GM10847 (cell line): ENCODE measurements around the gene SSTR3.

ENCODE experiments used
- POLR2A ChIP-seq: IDR thresholded peaks from 2 replicates; pipeline ENCODE4 v1.6.1; 2011; ENCODE audit not compliant: insufficient read length; ENCODE audit errors: extremely low read depth

Gene SSTR3

DNA sequence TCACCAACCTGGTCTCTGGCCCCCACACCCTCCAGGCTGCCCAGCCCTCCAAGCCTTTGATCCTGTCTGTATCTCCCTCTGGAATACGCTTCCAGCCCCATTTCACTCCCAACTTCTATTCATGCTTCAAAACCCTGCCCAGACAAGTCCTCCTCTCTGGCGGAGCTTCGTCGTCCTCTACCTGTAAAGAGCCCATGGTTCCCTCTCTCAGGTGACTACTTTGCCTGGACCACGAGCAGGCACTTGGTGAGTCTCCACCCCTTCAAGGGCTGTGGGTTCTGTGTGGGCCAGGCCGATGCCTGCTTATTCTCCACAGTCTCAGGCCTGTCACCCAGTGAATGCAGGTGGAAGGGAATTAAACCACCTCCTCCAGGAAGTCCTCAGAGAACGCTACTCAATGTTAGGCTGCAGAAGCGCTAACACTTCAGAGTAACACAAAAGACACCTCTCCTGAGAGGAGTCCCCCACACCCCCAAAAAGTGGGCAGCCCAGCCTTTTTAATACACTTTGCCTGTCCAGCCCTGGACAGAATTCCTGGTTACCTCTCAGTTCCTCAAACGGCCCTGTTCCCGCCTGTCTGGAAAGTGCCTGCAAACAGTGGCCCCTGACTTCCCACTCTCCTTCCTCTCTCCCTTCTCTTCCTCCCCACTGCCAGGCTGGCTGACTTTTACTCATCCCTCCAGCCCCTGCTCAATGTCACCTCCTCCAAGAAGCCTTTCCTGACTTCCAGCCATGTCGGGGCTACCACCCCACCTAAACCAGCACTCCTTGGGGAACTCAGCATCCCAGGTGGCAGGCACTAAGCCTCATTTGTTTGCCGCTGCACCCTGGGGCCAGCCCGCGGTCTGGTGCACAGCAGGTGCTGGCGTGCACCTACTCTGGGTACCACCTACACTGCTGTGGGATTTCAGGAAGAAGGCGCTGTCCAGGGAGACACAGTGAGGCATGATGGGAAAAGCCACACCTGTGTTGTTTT is 22.7 kb upstream of the SSTR3 start:
- TF ChIP-seq POLR2A = no peak

DNA sequence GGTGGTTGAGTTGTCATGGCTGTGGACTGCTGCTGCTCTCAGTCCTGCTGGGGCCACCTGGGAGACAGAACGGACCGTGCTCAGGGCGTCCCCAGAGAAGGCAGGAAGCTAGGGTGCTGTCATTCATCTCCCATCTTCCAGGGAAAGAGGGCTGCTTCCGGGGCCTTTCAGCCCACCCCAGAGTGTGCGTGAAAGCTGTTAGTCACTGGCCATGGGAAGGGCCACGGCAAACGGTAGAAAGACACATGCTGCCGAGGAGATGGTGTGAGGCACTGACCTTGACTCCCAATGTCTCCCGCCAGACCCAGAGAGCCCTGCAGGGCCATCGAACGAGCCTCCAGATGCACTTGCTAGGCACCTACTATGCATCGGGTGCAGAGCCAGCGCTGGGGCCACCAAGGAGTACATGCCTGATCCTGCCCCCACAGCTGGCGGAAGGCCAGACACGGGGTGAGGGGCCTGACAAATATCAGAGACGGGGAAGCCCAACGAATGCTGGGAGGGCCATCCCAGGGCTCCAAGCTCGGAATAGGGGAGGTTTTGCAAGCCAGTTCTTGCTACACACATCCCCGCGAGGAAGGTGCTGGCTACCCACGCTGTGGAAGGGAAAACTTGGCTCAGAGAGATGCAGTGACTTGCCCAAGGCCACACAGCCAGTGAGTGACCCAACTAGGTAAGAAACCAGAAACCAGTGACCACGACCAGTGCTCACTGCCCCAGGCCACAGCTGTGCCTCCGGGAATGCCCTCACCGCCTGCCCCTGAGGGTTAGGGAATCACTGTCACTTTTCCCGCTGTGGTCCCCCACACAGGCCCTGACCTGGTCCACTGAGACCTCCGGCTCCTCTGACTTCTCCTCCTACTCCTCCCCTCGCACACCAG is 21.7 kb upstream of the SSTR3 start:
- no peak for TF ChIP-seq POLR2A

DNA sequence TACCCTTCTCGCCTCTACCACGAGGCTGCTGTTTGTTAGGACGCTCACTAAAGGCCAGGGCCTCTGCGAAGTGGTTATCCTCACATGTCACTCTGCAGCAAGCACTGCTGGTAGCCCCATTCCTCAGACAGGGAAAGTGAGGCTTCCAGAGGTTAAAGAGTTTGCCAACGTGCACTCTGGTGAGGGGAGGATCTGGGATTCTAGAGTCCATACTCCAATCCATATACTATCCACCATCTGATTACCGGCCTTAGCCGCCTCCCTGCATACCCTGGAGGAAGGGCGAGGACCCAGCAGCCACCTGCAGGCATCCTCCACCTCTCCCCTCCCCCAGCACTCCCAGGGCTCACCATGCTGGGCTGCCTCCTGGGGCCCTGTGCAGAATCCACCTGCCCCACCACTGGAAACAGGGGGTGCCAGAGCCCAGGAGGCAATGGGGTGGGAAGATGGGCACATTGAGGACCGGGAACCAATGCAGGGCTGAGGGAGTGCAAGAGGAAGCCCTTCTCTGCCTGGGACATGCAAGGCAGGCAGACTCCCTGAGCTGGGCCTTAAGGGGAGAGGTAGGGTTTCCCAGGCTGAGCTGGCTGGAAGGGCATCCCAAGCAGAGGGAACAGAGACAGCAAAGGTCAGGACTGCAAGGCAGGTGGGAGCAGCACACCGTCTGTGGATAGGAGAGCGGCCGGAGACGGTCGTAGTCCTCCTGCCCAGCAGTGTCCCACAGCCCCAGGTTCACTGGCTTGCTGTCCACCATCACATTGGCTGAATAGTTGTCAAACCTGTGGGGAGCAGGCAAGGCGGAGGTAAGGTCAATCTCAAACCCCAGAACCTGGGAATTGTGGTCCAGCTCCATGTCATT is 20.1 kb upstream of the SSTR3 start:
- no peak for TF ChIP-seq POLR2A

DNA sequence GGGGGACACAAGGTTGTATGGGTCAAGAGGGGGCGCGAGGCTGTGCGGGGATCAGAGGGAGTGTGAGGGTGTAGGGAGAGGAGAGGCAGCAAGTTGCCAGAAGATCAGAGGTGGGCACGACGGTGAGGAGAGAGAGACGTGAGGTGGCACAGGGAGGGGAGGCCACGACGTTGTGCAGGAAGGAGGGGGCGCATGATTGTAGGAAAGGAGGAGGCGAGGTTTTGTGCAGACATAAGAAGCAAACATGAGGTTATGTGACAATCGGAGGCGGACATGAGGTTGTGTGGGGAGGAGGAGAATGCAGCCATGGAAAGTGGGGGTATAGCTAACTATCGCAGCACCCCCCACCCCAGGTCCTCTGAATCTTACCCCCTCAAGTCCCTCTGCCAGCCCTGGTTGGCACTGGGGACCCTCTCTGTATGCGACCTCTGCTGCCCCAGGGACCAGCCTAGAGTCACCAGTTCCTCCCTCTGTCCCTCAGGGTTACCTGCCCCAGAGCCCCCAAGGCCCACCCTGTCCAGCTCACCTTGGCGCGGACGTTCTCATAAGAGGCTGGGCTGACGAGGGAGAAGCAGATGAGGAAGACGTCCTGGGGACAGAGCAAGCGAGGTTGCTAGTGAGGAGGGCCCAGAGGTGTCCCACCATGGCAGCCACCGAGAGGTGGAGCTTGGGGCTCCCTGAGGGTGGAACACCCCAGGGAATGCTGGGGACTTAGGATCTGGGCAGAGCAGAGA is 19.3 kb upstream of the SSTR3 start:
- no peak for TF ChIP-seq POLR2A

DNA sequence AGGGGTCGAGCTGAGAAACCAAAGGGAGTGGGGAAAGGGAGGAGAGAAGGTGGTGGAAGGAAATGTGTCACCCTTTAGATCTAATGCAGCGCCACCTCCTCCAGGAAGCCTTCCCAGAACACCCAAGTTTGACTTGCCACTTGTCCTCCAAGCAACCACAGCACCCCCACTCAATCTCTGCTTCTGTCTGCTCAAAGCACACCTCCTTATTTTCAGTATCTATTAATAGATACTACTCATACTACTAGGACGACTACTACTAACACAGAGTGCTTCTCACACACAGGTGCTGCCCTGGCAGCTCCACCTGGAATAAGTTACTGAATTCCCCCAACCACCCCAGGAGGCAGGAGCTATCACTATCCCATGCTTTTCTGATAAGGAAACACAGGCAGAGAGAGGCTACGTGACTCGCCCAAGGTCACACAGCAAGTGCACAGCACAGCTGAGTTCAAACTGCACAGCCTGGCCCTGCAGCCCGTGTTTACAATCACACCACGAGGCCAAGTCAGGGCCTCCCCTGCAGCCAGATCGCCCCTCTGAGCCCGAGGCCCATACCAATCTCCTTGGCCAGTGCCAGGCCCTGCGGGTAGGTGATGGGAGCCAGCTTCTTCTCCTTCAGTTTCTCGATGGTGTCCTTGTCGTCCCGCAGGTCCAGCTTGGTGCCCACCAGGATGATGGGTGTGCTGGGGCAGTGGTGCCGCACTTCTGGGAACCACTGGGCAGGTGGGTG is 18.6 kb upstream of the SSTR3 start:
- no peak for TF ChIP-seq POLR2A

DNA sequence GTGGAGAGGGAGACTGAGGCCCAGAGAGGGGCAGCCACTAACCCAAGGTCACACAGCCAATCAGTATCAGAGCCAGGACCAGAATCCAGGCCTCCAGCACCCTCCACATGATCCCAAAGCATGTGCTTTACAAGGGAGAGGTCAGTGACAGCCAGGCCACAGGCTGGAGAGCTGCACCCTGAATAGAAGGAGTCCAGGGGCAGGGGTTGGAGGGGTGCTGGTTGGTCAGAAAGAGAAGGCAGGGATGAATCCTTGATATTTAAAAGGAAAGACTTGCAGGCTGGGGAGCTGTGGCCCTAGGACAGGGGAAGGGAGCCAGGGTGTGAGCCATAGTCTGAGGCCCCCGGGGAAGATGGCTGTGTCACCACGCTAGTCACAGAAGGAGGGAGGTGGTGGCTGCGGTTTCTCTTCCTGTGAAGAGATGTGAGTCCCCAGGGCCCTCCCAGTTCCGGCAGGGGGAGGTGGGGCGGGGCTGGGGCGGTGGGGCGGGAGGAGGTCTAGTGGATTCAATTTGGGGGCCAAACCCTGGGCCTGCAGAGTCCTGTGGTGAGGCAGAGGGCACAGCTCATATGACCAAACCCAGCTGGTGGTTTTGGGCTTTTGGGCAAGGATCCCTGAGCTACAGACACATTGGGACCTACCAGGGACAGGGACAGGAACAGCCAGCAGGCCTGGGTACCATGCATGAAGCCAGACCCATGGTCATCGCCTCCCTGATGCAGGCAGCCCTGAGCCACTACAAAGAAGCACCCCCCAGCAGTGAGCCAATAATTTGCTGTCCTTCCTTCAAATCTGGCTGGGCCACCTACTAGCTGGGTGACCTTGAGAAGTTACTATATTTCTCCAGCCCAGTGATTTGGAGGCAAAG is 17.8 kb upstream of the SSTR3 start:
- TF ChIP-seq POLR2A = no peak

DNA sequence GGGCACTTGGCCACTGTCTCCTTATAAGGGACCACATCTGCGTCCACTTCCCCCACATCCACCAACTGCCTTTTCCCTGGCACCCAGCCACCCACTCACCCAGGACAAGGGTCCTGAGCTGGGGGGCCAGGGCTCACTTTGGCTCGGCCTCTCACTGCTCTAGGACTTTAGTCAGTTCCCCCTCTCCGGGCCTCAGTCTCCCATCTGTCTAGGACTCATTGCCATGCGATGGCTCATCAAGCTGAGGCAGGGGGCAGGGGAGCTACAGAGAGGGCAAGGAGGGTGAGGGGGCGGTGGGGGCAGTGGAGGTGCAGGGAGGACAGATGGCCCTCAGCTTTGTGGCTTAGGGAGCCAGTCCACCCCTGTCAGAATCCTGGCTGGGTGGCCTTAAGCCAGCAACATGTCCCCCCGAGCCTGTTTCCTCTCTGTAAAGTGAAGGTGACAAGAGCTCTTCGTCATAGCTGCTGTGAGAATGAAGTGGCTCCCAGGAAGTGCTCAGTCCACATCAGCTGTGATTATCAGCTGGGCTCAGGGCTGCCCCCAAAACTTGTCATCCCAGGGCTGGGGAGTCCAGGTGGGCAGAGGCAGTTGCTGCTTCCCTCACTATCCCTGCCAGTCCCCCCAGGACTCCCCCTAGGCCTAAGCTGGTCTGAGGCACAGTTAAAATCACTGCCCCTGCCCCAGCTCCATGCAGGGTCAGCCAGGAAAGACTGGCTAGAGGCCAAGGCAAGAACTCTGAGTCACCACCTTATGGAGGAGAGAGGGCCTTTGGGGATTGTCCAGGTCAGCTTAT is 16.9 kb upstream of the SSTR3 start:
- no peak for TF ChIP-seq POLR2A

DNA sequence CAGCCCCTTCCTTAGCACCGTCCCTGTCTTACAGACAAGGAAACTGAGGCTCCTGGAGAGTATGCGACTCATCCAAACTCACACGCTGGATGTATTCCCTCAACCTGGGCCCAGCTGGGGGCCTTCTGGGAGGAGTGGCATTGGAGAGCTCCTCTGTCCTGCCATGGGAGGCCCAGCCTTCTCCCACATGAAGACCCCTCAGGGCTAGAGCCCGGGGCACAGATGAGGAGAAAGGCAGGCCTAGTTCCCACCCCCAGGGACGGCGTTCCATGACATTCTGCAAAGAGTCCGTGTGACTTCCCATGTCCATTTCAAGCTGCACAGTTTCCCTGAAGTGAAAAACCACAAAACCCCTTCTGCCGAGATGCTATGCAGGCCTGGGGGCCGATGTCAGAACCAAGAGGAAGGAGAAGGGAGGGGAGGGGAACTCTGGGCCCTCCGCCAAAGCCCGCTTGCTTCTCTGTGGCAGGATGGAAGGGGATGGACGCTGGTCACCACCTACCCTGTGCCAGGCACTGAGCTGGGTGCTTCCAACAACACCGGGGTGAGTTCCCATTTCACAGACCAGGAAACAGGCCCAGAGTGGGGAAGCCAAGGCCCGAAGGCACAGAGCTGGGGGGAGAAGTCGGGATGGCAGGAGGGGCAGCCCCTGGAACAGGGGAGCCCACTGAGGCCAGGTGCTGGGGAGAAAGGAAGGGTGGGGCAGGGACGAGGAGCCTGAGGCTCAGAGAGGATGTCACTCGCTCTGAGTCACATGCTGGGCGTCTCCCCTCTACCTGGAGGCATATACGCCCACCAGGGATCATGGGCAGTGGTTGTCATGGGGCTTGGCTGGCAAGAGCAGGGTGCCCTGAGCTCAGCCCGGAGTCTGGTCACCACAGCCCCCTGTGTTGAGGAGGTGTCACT is 16.1 kb upstream of the SSTR3 start:
- TF ChIP-seq POLR2A = no peak

DNA sequence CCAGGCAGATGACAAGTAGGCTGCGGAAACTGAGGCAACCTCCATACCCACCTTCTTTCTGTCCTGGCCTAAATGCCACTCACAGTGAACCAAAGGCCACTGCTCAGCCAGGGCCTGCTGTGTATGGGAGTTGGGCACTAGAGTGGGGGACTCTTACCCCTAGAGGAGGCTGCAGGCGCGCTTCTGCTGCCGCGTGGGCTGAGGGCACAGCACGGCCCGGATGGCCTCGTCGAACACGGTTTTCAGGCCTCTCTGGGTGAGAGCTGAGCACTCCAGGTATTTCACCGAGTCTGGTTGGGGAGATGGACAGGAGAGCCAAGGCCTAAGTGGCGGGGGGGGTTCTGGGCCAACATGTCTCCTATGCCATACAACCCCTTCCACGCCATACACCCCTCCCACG is 14.2 kb upstream of the SSTR3 start:
- TF ChIP-seq POLR2A = no peak

DNA sequence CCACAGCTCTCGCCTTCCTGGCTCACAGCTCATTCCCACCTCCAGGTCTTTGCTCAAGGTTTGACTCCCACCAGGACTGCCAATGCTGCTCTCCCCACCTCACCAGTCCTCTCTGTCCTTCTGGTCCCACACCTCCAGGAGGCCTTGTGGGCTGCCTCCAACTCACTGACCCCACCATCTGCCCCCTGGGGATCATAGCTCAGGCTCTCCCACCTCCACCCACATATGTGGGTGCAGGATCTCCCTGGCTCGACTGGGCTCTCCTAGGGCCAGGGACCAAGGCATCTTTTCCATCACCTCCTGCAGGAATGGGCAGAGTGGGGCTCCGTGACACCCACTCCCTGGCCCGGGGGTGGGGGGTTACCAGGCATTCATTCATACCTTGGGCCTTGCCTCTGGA is 13.8 kb upstream of the SSTR3 start:
- no peak for TF ChIP-seq POLR2A

DNA sequence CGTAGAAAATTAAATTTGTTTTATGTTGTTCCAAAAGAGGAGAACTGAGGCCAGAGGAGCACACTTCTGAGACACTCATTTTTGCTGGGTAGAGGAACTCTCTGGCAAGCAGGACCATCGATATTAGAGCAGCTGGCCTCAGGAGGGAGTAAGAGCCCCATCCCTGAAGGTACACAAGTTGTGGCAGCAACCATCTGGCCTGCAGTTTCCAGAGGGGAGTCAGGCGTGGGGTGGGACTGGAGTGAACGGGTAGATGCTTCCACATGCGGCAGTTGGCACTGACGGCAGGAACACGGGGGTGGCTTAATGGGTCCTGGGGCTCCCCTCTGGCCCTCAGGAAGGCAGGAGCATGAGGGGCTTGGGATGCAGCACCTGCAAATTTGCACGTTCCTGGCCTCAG is 13.2 kb upstream of the SSTR3 start:
- no peak for TF ChIP-seq POLR2A
